ENCODE results near the gene F3.

The F3 gene

GRCh38 chr1:94526152-94526980 is 15.2 kb downstream of the F3 start:
- no peak for DNase-seq

GRCh38 chr1:94524531-94524930 is 17.0 kb downstream of the F3 start:
- DNase-seq = no peak

GRCh38 chr1:94522304-94522703 is 19.3 kb downstream of the F3 start:
- DNase-seq = peak; percentile 48

- no peak for DNase-seq
These were observed 22.2 kb downstream of the F3 start for GRCh38 chr1:94519351-94519750.

GRCh38 chr1:94515296-94515947 is 26.1 kb downstream of the F3 start:
- DNase-seq = no peak

GRCh38 chr1:94514095-94514727 is 27.3 kb downstream of the F3 start:
- peak; percentile 24 for DNase-seq

GRCh38 chr1:94512816-94513215 is 28.7 kb downstream of the F3 start:
- no peak for DNase-seq

GRCh38 chr1:94504601-94505000 is 37.0 kb downstream of the F3 start:
- peak; percentile 43 for DNase-seq

GRCh38 chr1:94503153-94503552 is 38.4 kb downstream of the F3 start:
- DNase-seq = no peak

- DNase-seq = no peak
These were observed 39.6 kb downstream of the F3 start for GRCh38 chr1:94501935-94502334.

GRCh38 chr1:94501426-94501825 is 40.1 kb downstream of the F3 start:
- DNase-seq = no peak

- no peak for DNase-seq
These were observed 45.3 kb downstream of the F3 start for GRCh38 chr1:94496076-94496755.

- DNase-seq = no peak
These were observed 51.0 kb downstream of the F3 start for GRCh38 chr1:94490556-94490955.

- no peak for DNase-seq
These were observed 54.6 kb downstream of the F3 start for GRCh38 chr1:94486990-94487389.

- DNase-seq = peak; percentile 45
These were observed 60.1 kb downstream of the F3 start for GRCh38 chr1:94481473-94481933.

- no peak for DNase-seq
These were observed 61.9 kb downstream of the F3 start for GRCh38 chr1:94479682-94480081.

All from MV-4-11 (cell line).